ENCODE results near the gene NKX1-1. TPM values are rescaled to one million over a fixed set of nuclear protein-coding genes. Genes with fewer than 3 reads are reported as not detected.
A peak's percentile ranks its signal among the peaks of the same experiment; 100 is the strongest.

The NKX1-1 gene
- total and polyA plus RNA-seq, 2 experiments from 2014 or later, result not detected

DNA sequence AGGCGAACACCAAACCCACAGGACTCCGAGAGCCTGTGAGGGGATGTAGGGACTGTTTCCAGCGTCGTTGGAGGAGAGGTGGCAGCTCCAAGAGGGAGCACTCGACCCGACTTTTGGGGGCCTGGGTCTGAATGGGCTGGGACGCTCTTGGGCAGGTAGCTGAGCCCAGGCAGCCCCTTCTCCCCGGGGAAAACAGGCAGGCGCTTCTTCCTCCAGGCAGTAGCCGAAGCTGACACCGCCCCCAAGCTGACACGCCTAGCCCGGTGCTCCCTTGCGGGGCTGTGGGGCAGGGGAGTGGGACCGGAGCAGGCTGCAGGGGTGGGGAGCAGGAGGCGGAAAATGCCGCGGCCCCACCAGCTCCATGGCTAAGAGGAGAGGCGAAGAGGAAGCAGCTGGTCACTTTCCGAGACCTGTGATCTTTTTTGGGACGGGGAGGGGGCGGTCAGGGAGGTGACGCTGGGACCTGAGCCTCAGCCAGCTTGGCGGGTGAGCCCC lies 4.2 kb downstream of the NKX1-1 start:
- H3K27ac ChIP-seq (ENCODE audit: low read depth), result no peak overlapping the region
- H4K20me1 ChIP-seq (replicated peaks; ENCODE audit: insufficient read depth), result no peaks in the 10 kb centered on the region; the same call in 1 of the 2 replicates
- TF ChIP-seq EZH2 (IDR thresholded peaks at IDR 0.05; ENCODE audit: low read depth, unreplicated experiment), result no peak
- TF ChIP-seq NANOG (IDR thresholded peaks at IDR 0.05; ENCODE audit: borderline replicate concordance), result no peak
- TF ChIP-seq ZNF331 (CRISPR knock-in tag; IDR thresholded peaks at IDR 0.05; ENCODE audit: low read depth), result no peak
- TF ChIP-seq, protein P1, sequence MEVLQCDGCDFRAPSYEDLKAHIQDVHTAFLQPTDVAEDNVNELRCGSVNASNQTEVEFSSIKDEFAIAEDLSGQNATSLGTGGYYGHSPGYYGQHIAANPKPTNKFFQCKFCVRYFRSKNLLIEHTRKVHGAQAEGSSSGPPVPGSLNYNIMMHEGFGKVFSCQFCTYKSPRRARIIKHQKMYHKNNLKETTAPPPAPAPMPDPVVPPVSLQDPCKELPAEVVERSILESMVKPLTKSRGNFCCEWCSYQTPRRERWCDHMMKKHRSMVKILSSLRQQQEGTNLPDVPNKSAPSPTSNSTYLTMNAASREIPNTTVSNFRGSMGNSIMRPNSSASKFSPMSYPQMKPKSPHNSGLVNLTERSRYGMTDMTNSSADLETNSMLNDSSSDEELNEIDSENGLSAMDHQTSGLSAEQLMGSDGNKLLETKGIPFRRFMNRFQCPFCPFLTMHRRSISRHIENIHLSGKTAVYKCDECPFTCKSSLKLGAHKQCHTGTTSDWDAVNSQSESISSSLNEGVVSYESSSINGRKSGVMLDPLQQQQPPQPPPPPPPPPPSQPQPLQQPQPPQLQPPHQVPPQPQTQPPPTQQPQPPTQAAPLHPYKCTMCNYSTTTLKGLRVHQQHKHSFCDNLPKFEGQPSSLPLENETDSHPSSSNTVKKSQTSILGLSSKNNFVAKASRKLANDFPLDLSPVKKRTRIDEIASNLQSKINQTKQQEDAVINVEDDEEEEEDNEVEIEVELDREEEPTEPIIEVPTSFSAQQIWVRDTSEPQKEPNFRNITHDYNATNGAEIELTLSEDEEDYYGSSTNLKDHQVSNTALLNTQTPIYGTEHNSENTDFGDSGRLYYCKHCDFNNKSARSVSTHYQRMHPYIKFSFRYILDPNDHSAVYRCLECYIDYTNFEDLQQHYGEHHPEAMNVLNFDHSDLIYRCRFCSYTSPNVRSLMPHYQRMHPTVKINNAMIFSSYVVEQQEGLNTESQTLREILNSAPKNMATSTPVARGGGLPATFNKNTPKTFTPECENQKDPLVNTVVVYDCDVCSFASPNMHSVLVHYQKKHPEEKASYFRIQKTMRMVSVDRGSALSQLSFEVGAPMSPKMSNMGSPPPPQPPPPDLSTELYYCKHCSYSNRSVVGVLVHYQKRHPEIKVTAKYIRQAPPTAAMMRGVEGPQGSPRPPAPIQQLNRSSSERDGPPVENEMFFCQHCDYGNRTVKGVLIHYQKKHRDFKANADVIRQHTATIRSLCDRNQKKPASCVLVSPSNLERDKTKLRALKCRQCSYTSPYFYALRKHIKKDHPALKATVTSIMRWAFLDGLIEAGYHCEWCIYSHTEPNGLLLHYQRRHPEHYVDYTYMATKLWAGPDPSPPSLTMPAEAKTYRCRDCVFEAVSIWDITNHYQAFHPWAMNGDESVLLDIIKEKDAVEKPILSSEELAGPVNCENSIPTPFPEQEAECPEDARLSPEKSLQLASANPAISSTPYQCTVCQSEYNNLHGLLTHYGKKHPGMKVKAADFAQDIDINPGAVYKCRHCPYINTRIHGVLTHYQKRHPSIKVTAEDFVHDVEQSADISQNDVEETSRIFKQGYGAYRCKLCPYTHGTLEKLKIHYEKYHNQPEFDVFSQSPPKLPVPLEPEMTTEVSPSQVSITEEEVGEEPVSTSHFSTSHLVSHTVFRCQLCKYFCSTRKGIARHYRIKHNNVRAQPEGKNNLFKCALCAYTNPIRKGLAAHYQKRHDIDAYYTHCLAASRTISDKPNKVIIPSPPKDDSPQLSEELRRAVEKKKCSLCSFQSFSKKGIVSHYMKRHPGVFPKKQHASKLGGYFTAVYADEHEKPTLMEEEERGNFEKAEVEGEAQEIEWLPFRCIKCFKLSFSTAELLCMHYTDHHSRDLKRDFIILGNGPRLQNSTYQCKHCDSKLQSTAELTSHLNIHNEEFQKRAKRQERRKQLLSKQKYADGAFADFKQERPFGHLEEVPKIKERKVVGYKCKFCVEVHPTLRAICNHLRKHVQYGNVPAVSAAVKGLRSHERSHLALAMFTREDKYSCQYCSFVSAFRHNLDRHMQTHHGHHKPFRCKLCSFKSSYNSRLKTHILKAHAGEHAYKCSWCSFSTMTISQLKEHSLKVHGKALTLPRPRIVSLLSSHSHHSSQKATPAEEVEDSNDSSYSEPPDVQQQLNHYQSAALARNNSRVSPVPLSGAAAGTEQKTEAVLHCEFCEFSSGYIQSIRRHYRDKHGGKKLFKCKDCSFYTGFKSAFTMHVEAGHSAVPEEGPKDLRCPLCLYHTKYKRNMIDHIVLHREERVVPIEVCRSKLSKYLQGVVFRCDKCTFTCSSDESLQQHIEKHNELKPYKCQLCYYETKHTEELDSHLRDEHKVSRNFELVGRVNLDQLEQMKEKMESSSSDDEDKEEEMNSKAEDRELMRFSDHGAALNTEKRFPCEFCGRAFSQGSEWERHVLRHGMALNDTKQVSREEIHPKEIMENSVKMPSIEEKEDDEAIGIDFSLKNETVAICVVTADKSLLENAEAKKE (CRISPR knock-in tag; IDR thresholded peaks at IDR 0.05), result no peak
- TF ChIP-seq, protein P2, sequence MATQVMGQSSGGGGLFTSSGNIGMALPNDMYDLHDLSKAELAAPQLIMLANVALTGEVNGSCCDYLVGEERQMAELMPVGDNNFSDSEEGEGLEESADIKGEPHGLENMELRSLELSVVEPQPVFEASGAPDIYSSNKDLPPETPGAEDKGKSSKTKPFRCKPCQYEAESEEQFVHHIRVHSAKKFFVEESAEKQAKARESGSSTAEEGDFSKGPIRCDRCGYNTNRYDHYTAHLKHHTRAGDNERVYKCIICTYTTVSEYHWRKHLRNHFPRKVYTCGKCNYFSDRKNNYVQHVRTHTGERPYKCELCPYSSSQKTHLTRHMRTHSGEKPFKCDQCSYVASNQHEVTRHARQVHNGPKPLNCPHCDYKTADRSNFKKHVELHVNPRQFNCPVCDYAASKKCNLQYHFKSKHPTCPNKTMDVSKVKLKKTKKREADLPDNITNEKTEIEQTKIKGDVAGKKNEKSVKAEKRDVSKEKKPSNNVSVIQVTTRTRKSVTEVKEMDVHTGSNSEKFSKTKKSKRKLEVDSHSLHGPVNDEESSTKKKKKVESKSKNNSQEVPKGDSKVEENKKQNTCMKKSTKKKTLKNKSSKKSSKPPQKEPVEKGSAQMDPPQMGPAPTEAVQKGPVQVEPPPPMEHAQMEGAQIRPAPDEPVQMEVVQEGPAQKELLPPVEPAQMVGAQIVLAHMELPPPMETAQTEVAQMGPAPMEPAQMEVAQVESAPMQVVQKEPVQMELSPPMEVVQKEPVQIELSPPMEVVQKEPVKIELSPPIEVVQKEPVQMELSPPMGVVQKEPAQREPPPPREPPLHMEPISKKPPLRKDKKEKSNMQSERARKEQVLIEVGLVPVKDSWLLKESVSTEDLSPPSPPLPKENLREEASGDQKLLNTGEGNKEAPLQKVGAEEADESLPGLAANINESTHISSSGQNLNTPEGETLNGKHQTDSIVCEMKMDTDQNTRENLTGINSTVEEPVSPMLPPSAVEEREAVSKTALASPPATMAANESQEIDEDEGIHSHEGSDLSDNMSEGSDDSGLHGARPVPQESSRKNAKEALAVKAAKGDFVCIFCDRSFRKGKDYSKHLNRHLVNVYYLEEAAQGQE (IDR thresholded peaks at IDR 0.05; ENCODE audit: unreplicated experiment), result no peak
- TF ChIP-seq JUNB (IDR thresholded peaks at IDR 0.05; ENCODE audit: unreplicated experiment), result no peak
- no peak for TF ChIP-seq STAT1 (IDR thresholded peaks at IDR 0.05; ENCODE audit: unreplicated experiment)
- no peak for TF ChIP-seq POLR2AphosphoS5 (IDR thresholded peaks at IDR 0.05; ENCODE audit: low read depth)
- no peak for TF ChIP-seq EZH2phosphoT487 (IDR thresholded peaks at IDR 0.05; ENCODE audit: unreplicated experiment)
- TF ChIP-seq ZNF114 (CRISPR knock-in tag; IDR thresholded peaks at IDR 0.05), result no peak
- TF ChIP-seq CREB1 (CRISPR knock-in tag; IDR thresholded peaks at IDR 0.05; ENCODE audit: low read depth), result no peak
- TF ChIP-seq, protein P3, sequence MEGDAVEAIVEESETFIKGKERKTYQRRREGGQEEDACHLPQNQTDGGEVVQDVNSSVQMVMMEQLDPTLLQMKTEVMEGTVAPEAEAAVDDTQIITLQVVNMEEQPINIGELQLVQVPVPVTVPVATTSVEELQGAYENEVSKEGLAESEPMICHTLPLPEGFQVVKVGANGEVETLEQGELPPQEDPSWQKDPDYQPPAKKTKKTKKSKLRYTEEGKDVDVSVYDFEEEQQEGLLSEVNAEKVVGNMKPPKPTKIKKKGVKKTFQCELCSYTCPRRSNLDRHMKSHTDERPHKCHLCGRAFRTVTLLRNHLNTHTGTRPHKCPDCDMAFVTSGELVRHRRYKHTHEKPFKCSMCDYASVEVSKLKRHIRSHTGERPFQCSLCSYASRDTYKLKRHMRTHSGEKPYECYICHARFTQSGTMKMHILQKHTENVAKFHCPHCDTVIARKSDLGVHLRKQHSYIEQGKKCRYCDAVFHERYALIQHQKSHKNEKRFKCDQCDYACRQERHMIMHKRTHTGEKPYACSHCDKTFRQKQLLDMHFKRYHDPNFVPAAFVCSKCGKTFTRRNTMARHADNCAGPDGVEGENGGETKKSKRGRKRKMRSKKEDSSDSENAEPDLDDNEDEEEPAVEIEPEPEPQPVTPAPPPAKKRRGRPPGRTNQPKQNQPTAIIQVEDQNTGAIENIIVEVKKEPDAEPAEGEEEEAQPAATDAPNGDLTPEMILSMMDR (conservative IDR thresholded peaks at IDR 0.05; ENCODE audit: low read depth in 2 of 2), result no peak
- TF ChIP-seq, protein P4, sequence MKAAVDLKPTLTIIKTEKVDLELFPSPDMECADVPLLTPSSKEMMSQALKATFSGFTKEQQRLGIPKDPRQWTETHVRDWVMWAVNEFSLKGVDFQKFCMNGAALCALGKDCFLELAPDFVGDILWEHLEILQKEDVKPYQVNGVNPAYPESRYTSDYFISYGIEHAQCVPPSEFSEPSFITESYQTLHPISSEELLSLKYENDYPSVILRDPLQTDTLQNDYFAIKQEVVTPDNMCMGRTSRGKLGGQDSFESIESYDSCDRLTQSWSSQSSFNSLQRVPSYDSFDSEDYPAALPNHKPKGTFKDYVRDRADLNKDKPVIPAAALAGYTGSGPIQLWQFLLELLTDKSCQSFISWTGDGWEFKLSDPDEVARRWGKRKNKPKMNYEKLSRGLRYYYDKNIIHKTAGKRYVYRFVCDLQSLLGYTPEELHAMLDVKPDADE (IDR thresholded peaks at IDR 0.05), result no peak
- Mint-ChIP-seq H3K27me3 (ENCODE audit: insufficient read depth, low read depth, poor library complexity) (peaks cover 66% of the 10 kb centered on the region), H3K27ac (no peak overlapping the region), H3K36me3 (ENCODE audit: low read depth) (peaks cover 5% of the 10 kb centered on the region; the same call in 2 of the 3 replicates), H3K4me1 (peaks cover 5% of the 10 kb centered on the region), H3K4me3 (no peak overlapping the region), H3K9me3 (peaks cover 9% of the 10 kb centered on the region; the same call in 2 of the 3 replicates)
- peak overlapping the region; percentile 68 for H3K4me2 ChIP-seq
- no peaks in the 10 kb centered on the region for H3K36me3 ChIP-seq (ENCODE audit: insufficient read depth)
- DNase-seq (ENCODE audit: low spot score) (no peak), ATAC-seq (no peak)
- no peak overlapping the region for H2AFZ ChIP-seq
- H3F3A ChIP-seq (replicated peaks; ENCODE audit: low read depth), result no peaks in the 10 kb centered on the region
- H3K79me2 ChIP-seq (replicated peaks; ENCODE audit: insufficient read depth), result no peaks in the 10 kb centered on the region
- H3K4me3 ChIP-seq, result peak overlapping the region; percentile 49; the same call in 1 of the 2 replicates
- H3K4me1 ChIP-seq (ENCODE audit: insufficient read depth), result peaks cover 6% of the 10 kb centered on the region; the same call in 1 of the 2 replicates
- peaks cover 67% of the 10 kb centered on the region for H3K27me3 ChIP-seq (ENCODE audit: insufficient read depth)
- H3K9me2 ChIP-seq (ENCODE audit: insufficient read depth), result no peaks in the 10 kb centered on the region
